Kidney (tissue), 22 donors: ENCODE measurements around the gene PRR19. TPM values are rescaled to one million over a fixed set of nuclear protein-coding genes. Genes with fewer than 3 reads are reported as not detected.

Experiments used
- DNase-seq, 5 donors: peaks; one replicate each; pipeline ENCODE4 v3.0.0-alpha.2; 2013 to 2020
- FAIRE-seq: peaks from 2 replicates; lab custom pipeline; 2012; peaks lifted over from hg19 to GRCh38; lab: Jason Lieb, UNC
- H3K27ac ChIP-seq, 2 donors: one replicate each; pipeline ENCODE4 v1.7.0; 2013; ENCODE audit warnings: low read depth in 2 of 2, low read length in 2 of 2, inconsistent platforms in 1 of 2
- H3K27me3 ChIP-seq: one replicate; pipeline ENCODE4 v1.7.1; 2013; ENCODE audit warnings: low read length, inconsistent platforms; ENCODE audit not compliant: control insufficient read depth, insufficient read depth
- H3K36me3 ChIP-seq, 3 donors: one replicate each; pipeline versions ENCODE4 v1.7.0 to v1.7.1; 2013; ENCODE audit warnings: low read length in 3 of 3, control low read depth in 1 of 3, inconsistent platforms in 1 of 3; ENCODE audit not compliant: insufficient read depth in 3 of 3, control insufficient read depth in 2 of 3
- H3K4me1 ChIP-seq, 3 donors: one replicate each; pipeline versions ENCODE4 v1.7.0 to v1.7.1; 2013; ENCODE audit warnings: low read length in 3 of 3, inconsistent platforms in 1 of 3, low read depth in 1 of 3; ENCODE audit not compliant: control insufficient read depth in 2 of 3, insufficient read depth in 2 of 3
- H3K4me3 ChIP-seq, 3 donors: one replicate each; pipeline versions ENCODE4 v1.7.0 to v1.8.1; 2013; ENCODE audit warnings: low read length in 3 of 3, control low read depth in 1 of 3, inconsistent platforms in 1 of 3
- H3K9ac ChIP-seq, 3 donors: one replicate each; pipeline versions ENCODE4 v1.7.0 to v1.7.1; 2013; ENCODE audit warnings: low read length in 3 of 3, control low read depth in 1 of 3, inconsistent platforms in 1 of 3
- H3K9me3 ChIP-seq, 3 donors: one replicate each; pipeline versions ENCODE4 v1.7.0 to v1.7.1; 2013; ENCODE audit warnings: low read length in 3 of 3, control low read depth in 1 of 3, inconsistent platforms in 1 of 3; ENCODE audit not compliant: control insufficient read depth in 2 of 3, insufficient read depth in 1 of 3
- CTCF ChIP-seq: IDR thresholded peaks from 3 replicates; pipeline ENCODE4 v1.5.1; 2012; ENCODE audit warnings: mild to moderate bottlenecking, moderate library complexity, borderline replicate concordance; ENCODE audit not compliant: insufficient read depth; ENCODE audit errors: extremely low read depth
- intact Hi-C: fragments of 100-400 bp; cut with DNase I; formaldehyde crosslinking; loops from one replicate; pipeline ENCODE4 v1.11.1; 2022
- long read RNA-seq, 10 donors: library from polyadenylated mRNA in 1 of 10; unstranded in 1 of 10; transcript quantifications; one replicate each; pipeline ENCODE4 v2.0.0 and lab custom pipeline, GENCODE V29; 2021 to 2026
- polyA plus RNA-seq: library from polyadenylated mRNA; stranded (reverse); fragments of 350-450 nt; fragmentation: Illumina TruSeq; extraction: RNeasy Lipid Tissue Mini Kit (QIAGEN cat#74804); gene quantifications from one replicate; pipeline ENCODE4 v1.2.3, GENCODE V29; 2014; ENCODE audit warnings: low read depth, low replicate concordance; ENCODE audit not compliant: insufficient read depth
- total RNA-seq: library from RNA; stranded (reverse); fragmentation: NEBNext Ultra II Directional; extraction: Animal tissue kit (Norgen Biotek cat#: 25700); gene quantifications from one replicate; pipeline ENCODE4 v1.2.1, GENCODE V29; 2021
- donor health status: control.
- donor health status: control.
- donor health status: control.
- donor health status: control.
- donor health status: control.
- donor health status: DM: yes; HTN: yes; CAD: no.
- donor health status: Normal renal cell carcinoma (clear cell type).

PRR19 gene
- total RNA-seq, result 0.47 TPM
- 0.71 TPM for polyA plus RNA-seq
- long read RNA-seq, donor 1, partial matches to known transcripts, result 30 of 92 reads
- long read RNA-seq, donor 1, other reads (novel, unspliced or antisense), result 60 of 92 reads
- long read RNA-seq, donor 2, partial matches to known transcripts, result 0 of 1 reads
- long read RNA-seq, donor 2, other reads (novel, unspliced or antisense), result 0 of 1 reads
- long read RNA-seq, donor 3, partial matches to known transcripts, result 85 of 108 reads
- long read RNA-seq, donor 3, other reads (novel, unspliced or antisense), result 23 of 108 reads
- long read RNA-seq, donor 4, partial matches to known transcripts, result 33 of 126 reads
- long read RNA-seq, donor 4, other reads (novel, unspliced or antisense), result 93 of 126 reads
- long read RNA-seq, donor 5, result 0 reads
- long read RNA-seq, donor 6, result 0 reads
- long read RNA-seq, donor 7, result 0 reads
- long read RNA-seq, donor 8, partial matches to known transcripts, result 0 of 3 reads
- long read RNA-seq, donor 8, other reads (novel, unspliced or antisense), result 0 of 3 reads
- long read RNA-seq, donor 9, result 0 reads
- long read RNA-seq, donor 10, partial matches to known transcripts, result 0 of 1 reads
- long read RNA-seq, donor 10, other reads (novel, unspliced or antisense), result 0 of 1 reads

GRCh38 chr19:42301646-42302203 lies at the start of gene PRR19:
TSS of gene PRR19 (plus strand) at chr19:42302132. CDS start at chr19:42309585, 7,453 bp downstream.
- H3K4me3 ChIP-seq, result peak within 1 kb of the TSS; percentile 63 to 84 (median 75)
- no peaks in the 10 kb centered on the region for H3K27me3 ChIP-seq
- peak within 1 kb of the TSS; percentile 43 to 56 for H3K27ac ChIP-seq
- FAIRE-seq (no peak), DNase-seq (no peak)
- peaks cover 2 to 4% (median 2%) of the 10 kb centered on the region in 3 donors for H3K4me1 ChIP-seq
- H3K9me3 ChIP-seq, result no peaks in the 10 kb centered on the region
- intact Hi-C loops, result no loop called here
- no peak for TF ChIP-seq CTCF
- H3K36me3 ChIP-seq, result no peaks in the 10 kb centered on the region
- peak within 1 kb of the TSS in 2 of 3 donors; percentile 55 to 57 for H3K9ac ChIP-seq

GRCh38 chr19:42252365-42253244 lies 49.3 kb upstream of the PRR19 start:
- no peak for FAIRE-seq

More at GRCh38 chr19:42252365-42253244, 49.3 kb upstream of the PRR19 start:
- H3K27ac ChIP-seq, result peak overlapping the region; percentile 89 to 91
- peak overlapping the region; percentile 73 to 88 (median 85) for H3K4me3 ChIP-seq
- H3K27me3 ChIP-seq, result no peaks in the 10 kb centered on the region
- DNase-seq, result peak; percentile 73 to 93 (median 80)
- H3K36me3 ChIP-seq, result peaks cover 0 to 20% (median 3%) of the 10 kb centered on the region in 3 donors
- no peak for TF ChIP-seq CTCF
- H3K9ac ChIP-seq, result peak overlapping the region; percentile 61 to 89 (median 88)
- peaks cover 0 to 23% (median 20%) of the 10 kb centered on the region in 3 donors for H3K4me1 ChIP-seq
- H3K9me3 ChIP-seq, result no peaks in the 10 kb centered on the region
- intact Hi-C loops, result no loop called here
